Amygdala (tissue), 56 donors: ENCODE results near the gene TMEM41B.
"Not testable (repeated sequence)": the region's sequence is repeated elsewhere in the genome, so short reads cannot be mapped to it uniquely, and the experiment has no call there.

Experiments used
- DNase-seq, 56 donors: peaks; one replicate each; lab custom pipeline; 2025; lab: John Stamatoyannopoulos, UW

Gene TMEM41B

GRCh38 chr11:9263840-9264315 lies 50.5 kb downstream of the TMEM41B start:
- DNase-seq: peak in 2 of 56 donors; percentile 33 to 58

DNA sequence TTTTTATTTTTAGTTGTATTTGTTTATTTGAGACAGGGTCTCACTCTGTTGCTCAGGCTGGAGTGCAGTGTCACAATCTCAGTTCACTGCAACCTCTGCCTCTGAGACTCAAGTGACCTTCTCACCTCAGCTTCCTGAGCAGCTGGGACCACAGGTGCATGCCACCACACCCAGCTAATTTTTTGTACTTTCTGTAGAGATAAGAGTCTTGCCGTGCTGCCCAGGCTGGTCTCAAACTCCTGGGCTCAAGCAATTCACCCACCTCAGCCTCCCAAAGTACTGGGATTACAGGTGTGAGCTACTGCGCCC lies 53.6 kb downstream of the TMEM41B start:
- DNase-seq: not testable (repeated sequence)

GRCh38 chr11:9259981-9260837 lies 54.2 kb downstream of the TMEM41B start:
- no peak for DNase-seq

GRCh38 chr11:9258279-9258678 lies 56.1 kb downstream of the TMEM41B start:
- not testable (repeated sequence) for DNase-seq

DNA sequence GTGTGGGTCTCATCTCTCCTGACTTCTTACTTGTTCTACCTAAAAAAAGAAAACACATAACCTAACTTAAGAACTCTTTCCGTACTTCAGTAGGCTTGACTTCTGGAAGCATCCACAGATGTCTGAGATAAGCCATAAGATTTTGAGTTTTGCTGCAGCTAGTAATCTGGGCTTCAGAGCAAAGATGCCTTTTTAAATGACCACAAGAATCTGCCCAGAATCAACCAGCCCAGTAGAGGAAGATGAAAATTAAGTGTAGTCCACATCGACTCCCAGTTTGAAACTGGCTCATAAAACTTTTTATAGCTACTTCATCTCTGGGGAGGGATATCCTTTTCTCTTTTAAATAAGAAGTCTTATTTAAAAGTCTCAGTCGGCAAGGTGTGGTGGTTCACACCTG lies 60.0 kb downstream of the TMEM41B start:
- no peak for DNase-seq

DNA sequence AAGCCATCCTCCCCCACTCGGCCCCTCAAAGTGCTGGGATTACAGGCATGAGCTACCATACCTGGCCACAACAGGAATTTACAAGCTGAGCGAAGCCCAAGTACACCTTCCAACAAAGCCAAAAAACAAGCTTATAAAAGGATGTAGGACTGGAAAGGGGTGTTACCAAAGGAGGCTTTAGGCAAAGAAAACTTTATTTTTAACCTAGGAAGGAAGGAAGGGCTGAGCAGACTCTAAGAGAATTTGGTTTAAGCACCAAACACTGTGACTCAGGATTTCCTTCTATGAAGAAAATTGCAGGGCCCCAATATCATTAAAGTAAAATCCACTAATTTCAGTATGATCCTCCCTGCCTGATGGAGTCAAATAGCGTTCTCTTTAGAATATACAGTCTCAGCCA lies 61.3 kb downstream of the TMEM41B start:
- no peak for DNase-seq

DNA sequence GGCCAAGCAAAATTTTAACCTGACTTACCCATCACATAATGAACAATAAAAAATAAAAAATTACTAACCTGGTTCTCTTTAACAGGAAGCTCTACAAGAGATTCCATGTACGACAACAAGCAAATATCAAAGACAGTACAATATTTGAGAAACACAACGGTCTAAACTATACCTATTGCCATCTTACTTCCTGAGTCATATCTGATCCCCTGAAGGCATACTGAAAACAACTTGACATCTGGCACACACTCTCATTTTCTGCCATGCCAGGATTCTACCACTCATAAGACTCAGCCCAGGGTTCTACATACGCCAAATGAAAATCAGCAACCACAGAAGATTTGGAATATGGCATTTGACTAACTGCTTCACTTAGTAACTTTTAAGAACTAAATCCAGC lies 63.1 kb downstream of the TMEM41B start:
- DNase-seq: no peak

DNA sequence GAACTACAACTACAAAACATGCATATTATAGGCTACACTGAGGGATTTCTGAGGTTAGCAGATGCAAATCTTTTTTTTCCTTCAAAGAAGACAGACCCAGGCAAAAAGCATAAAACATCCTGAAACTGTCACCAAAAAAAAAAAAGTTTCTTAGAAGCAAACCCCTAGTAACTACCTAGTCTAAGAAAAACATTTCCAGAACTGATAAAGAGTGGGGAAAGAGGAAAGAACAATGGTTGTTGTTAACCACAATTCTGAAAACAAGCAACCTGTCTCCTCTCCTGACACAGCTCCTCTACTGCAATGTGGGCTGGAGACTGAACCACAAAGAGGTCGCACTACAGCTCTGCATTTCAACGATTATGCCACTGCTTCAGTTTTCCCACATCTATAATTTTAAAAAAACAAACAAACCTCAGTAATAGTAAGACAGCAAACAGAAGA lies 64.2 kb downstream of the TMEM41B start:
- no peak for DNase-seq

DNA sequence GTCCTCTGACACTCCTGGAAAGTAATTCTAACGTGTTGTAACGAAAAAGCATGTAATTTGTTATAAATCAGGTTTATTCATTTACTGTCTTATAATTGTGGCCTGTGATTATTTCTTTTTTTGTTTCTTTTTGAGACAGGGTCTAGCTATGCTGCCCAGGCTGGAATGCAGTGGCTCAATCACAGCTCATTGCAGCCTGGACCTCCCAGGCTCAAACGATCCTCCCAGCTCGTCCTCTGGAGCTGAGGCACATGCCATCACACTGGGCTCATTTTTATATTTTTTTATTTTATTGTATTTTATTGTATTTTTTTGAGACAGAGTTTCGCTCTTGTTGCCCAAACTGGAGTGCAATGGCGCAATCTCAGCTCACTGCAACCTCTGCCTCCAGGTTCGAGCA lies 65.1 kb downstream of the TMEM41B start:
- DNase-seq: no peak

DNA sequence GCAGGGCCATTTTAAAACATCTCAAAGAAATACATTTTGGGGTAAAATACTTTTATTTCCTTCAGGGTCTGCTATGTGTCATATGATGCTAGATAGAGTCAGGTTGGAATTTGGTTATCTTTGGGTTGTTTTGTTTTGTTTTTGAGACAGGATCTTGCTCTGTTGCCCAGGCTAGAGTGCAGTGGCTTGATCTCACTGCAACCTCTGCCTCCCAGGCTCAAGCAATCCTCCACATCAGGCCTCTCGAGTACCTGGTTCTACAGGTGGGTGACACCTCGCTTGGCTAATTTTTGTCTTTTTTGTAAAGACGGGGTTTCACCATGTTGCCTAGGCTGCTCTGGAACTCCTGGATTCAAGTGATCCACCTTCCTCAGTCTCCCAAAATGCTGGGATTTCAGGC lies 66.5 kb downstream of the TMEM41B start:
- DNase-seq: no peak

DNA sequence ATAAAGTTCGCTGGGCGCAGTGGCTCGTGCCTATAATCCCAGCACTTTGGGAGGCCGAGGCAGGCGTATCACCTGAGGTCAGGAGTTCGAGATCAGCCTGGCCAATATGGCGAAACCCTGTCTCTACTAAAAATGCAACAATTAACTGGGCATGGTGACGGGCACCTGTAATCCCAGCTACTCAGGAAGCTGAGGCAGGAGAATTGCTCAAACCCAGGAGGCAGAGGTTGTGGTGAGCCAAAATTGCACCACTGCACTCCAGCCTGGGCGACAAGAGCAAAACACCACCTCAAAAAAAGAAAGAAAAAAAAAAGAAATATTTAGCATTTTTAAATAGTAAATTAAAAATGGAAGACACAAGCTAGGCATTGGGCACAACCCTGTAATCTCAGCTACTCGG lies 78.2 kb downstream of the TMEM41B start:
- DNase-seq: not testable (repeated sequence)

DNA sequence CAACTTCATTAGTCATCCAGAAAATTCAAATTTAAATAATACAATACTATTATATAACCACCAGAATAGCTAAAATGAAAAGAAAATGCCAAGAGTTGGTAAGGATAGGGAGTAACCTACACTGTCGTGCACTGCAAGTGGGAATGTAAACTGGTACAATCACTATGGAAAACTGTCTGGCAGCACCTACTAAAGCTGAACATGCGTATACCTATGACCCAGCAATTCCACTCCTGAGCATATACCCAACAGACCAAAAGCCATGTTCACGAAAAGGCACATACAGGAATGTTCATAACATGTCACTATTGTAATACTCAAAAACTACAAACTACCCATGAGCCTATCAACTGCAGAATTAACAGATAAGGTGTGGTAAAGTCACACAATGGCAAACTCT lies 81.9 kb downstream of the TMEM41B start:
- no peak for DNase-seq

DNA sequence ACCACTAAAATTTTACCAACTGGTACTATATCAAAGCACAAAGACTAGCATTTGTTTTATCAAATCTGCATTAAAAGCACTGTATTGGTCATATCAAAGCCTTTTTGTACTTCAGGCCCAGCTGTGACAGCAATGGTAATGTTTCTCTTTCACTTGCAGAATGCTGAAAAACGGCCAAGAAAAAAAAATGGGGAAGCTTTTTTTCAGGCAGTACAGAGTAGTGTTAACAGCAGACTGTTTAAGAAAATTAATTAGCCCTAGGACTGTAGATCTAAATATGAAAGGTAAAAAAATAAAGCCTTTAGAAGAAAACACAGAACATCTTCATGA lies 82.6 kb downstream of the TMEM41B start:
- peak in 18 of 56 donors; percentile 1 to 85 (median 32) for DNase-seq
